Measurements from ENCODE around the gene PF4V1.
"Not testable (repeated sequence)": the region's sequence is repeated elsewhere in the genome, so short reads cannot be mapped to it uniquely, and the experiment has no call there.

Gene PF4V1

DNA sequence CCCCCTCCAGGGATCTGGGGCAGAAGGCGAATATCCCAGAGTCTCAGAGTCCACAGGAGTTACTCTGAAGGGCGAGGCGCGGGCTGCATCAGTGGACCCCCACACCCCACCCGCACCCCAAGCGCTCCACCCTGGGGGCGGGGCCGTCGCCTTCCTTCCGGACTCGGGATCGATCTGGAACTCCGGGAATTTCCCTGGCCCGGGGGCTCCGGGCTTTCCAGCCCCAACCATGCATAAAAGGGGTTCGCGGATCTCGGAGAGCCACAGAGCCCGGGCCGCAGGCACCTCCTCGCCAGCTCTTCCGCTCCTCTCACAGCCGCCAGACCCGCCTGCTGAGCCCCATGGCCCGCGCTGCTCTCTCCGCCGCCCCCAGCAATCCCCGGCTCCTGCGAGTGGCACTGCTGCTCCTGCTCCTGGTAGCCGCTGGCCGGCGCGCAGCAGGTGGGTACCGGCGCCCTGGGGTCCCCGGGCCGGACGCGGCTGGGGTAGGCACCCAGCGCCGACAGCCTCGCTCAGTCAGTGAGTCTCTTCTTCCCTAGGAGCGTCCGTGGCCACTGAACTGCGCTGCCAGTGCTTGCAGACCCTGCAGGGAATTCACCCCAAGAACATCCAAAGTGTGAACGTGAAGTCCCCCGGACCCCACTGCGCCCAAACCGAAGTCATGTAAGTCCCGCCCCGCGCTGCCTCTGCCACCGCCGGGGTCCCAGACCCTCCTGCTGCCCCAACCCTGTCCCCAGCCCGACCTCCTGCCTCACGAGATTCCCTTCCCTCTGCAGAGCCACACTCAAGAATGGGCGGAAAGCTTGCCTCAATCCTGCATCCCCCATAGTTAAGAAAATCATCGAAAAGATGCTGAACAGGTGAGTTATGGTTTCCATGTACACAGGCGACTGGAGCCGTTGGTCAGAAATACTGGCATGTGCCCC, 16.3 kb downstream of the PF4V1 start, which contains the start of gene CXCL1:
Gene CXCL1 (plus strand): TSS at position 264 of the 926 bp plus-strand sequence. CDS start 78 bp downstream, at position 342.
- in situ Hi-C loops (cut with HindIII; ENCODE audit: low sequenced_read_pairs) = no loop called here

DNA sequence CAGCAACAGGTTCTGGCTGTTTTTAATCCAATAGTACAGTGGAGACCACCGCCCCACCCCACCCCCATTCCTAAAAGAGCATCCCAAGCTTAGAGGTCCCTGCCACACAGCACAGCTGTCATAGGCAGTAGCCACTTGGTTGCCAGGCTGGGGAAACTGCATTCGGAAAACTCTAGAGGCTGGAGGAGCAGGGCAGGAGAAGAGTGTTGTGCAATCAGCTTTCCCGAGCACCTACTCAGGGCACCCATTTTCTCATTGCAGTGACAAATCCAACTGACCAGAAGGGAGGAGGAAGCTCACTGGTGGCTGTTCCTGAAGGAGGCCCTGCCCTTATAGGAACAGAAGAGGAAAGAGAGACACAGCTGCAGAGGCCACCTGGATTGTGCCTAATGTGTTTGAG, 17.2 kb downstream of the PF4V1 start:
- in situ Hi-C loops (cut with HindIII; ENCODE audit: low sequenced_read_pairs) = no loop called here

DNA sequence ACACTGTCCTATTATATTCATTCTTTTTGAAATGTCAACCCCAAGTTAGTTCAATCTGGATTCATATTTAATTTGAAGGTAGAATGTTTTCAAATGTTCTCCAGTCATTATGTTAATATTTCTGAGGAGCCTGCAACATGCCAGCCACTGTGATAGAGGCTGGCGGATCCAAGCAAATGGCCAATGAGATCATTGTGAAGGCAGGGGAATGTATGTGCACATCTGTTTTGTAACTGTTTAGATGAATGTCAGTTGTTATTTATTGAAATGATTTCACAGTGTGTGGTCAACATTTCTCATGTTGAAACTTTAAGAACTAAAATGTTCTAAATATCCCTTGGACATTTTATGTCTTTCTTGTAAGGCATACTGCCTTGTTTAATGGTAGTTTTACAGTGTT, 17.7 kb downstream of the PF4V1 start:
- in situ Hi-C loops (cut with HindIII; ENCODE audit: low sequenced_read_pairs) = no loop called here

DNA sequence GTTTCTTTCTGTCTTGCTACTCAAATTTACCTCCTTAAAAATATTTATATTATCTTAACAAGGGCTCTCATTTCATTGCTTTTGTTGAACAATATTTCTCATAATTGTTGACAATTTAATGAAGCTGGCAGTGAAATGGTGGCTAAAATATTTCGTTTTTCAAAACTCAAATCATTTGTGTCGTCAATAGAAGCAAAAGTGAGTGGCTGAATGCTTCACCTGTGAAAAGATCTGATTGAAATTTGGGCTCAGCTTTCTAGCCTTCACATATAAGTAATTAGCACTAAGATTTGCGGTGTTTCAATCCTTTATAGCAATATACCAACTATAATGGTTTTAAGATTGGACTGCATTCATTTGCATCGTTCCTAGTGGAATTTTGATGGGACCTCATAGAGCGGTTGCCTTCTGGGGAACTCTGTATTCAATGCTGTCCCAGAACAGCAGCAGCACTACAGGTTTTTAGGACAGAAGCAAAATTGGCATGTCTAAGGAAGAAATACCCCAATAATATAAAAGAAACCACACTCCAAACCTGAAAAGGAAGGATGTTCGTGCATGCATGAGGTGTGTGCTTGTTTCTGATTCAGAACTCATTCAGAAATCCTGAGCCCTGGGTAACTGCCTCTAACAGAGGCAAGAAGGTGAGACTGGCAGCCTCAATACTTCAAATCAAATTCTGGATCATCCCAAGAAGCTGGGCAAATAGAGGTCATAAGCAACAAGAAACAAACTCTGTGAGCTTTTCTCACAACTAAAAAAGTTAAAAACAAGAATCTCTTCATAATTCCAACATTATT, 18.6 kb downstream of the PF4V1 start:
- in situ Hi-C loops (cut with HindIII; ENCODE audit: low sequenced_read_pairs) = no loop called here

DNA sequence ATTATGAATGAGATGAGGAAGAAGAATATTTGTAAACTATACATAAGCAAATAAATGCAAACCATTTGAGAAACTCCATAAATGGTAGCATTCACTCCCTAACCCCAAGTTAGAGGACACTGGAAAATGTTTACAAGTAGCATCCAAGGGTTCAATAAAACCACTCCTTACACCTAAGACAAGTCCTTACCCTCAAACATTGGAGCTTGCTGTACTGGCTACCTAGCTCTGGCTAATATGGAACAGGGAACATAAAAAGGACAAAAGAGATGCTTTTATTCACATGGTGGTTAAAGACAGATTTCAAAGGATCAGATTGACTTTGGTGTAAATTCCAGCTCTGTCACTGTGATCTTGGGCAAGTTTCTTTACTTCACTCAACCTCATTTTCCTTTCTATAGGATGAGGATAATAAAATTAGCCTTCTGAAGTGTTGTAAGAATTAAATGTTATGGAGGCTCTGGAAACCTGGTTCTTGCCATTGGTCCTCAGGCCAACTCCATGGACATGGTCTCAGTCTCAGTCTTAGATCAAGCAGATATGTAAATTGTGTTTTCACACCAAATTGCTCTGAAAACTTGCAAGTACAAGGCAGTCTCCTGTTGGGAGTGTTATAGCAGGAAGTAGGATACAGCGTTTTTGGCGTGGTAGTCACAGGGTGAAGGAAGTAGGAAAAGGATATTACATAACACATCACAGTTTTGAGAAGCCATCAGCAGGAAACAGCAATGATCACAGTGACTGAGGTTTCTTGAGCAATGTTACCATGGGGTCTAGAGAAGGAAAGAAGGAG, 19.4 kb downstream of the PF4V1 start:
- in situ Hi-C loops (cut with HindIII; ENCODE audit: low sequenced_read_pairs) = no loop called here

DNA sequence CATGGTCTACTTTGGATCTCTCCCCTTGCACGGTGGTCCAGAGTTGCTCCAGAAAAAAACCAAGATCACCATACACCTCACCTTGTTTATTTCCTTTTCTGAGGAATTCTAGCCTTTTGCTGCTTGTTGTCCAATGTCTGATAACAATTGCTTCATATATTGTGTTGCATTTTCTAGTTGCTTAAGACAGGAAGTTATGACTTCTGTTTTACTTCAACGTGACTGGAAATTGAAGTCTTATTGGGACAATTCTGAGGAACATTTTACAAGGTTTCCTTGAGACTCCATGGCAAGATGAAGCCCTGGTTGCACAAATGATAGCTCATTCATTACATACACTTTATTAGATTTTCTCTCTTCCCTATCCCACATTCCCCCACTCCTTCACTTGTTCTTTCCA, 21.3 kb downstream of the PF4V1 start:
- in situ Hi-C loops (cut with HindIII; ENCODE audit: low sequenced_read_pairs) = no loop called here

DNA sequence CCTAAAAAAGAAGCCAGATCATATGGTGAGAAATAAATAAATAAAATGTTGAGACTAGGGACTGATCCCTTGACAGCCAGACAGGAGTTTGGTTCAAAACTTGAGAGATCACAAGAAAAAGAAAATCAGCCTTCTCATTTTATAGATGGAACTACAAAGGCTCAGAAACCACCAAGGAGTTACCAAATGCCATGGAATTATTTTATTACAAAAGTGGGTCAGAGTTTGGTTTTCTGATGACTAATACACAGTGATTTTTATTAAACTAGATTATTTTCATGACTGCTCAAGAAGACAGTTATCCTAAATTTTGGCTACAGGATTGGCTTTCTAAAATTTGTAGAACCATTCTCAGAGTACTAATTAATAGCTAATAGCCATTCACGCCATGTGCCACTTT, 22.3 kb downstream of the PF4V1 start:
- in situ Hi-C loops (cut with HindIII; ENCODE audit: low sequenced_read_pairs) = no loop called here

DNA sequence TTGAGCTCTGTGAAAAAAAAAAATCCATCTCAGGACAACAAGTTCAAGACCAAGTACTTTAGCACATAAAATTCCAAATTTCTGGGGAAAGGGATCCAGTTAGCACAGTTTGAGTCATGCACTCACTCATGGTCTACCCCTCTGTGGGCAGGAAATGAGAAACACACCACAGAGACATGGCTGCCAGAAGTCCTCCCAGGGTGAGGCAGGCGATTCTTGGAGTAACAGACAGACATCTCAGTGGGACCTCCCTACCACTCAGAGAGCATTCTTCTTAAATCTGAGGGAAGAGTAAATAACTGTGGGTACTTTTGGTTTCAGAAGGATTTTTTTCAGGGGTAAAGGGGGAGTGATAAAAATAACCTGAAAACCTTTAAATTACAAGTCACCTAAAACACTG, 30.2 kb downstream of the PF4V1 start:
- in situ Hi-C loops (cut with HindIII; ENCODE audit: low sequenced_read_pairs) = no loop called here

DNA sequence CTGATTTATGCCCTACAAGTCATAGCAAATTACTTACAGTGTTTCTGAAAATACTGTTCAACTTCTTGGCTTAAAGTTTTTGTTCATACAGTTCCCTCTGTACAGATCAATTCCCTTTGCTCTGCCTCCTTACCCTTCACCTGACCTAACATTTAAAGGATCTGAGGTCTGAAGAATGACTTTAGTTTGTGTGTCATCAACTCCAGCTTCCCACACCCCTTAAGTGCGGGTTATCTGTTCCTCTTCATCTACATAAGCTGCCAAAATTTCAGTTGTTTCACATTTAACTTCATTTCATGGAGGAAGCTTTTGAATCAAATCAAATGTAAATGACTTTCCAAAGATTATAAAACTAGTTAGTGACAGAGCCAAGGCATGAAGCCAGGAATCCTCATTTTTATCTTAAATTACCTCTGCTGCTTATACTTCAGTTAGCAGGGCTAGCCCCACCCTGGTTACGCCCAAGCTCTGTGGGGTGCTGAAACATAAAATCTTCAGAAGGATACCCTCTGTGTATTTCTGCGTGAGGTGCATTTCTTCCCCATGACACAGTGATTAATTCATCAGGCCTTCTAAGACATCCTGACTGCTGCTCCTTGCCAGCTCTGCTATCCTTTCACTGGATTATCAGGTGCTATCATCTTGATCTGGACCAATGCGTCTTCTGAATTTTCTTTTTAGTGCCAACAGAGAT, 32.6 kb downstream of the PF4V1 start:
- in situ Hi-C loops (cut with HindIII; ENCODE audit: low sequenced_read_pairs) = no loop called here

DNA sequence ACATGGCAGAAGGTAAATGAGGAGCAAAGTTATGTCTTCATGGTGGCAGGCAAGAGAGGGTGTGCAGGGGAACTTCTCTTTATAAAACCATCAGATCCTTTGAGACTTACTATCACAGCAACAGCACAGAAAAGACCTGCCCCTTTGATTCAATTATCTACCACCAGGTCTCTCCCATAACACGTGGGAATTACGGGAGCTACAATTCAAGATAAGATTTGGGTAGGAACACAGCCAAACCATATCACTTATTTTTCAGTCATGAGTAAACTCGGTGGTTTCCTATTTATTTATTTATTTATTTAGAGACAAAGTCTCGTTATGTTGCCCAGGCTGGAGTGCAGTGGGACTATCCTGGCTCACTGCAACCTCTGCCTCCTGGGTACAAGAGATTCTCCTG, 38.2 kb downstream of the PF4V1 start:
- in situ Hi-C loops (cut with HindIII; ENCODE audit: low sequenced_read_pairs) = no loop called here

DNA sequence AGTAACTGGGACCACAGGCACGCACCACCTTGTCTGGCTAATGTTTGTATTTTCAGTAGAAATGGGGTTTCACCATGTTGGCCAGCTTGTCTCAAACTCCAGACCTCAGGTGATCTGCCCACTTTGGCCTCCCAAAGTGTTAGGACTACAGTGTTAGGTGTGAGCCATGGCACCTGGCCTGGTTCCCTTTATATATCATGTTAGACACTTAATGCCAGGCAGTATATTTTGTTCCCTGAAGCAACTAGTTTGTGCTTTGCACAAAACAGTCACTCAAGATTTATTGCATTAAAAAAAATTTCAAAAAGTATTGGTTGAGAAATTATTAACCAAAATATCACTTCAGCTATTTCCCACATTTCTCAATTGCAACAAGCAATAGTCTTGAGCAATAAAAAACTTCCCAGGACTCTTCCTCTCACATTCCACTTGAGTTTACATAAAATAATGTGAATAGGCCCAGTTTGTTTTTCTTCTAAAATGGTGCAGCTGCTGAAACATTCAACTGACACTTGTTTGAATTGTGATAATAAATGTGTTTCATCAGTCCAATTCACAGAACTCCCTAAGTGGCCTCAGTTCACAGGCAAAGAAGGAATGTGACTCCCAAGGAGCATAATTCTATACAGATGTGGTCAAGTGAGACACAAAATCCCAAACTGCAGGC, 38.8 kb downstream of the PF4V1 start:
- in situ Hi-C loops (cut with HindIII; ENCODE audit: low sequenced_read_pairs) = no loop called here

DNA sequence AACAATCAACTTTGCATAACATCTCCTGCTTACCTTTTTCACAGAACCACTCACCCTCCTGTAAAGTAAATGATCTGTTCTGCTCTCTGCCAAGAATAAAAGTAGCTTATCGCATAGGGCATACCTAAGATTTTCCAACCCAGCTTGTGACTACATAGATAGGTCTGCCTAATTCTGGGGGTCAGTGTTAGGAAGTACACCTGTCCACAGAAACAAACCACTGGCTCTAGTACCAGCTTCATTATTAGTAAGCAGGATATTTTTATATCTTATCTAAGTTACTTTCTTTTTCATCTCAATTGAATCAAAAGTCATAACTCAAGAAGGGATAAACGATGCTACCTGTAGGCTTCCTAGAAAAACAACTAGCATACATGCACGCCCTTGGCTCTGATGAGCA, 39.9 kb downstream of the PF4V1 start:
- in situ Hi-C loops (cut with HindIII; ENCODE audit: low sequenced_read_pairs) = no loop called here

DNA sequence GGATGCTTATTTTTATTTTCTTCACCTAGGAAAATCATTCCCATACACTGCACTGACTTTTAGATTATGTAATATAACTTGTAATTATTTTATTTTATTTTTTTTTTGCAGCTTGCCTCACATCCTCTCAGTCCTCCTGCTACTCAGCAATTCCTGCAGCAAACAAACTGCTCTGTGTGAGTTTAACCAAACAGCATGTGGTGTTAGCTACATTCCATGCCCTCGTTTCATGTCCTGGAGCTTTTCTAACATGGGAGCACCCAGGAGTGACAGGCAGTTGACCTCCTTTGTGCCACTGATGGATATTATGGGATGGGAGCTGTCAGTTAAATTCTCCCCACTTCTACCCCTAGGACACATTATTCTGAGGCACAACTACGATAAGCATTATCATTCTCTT, 40.9 kb downstream of the PF4V1 start:
- in situ Hi-C loops (cut with HindIII; ENCODE audit: low sequenced_read_pairs) = no loop called here

DNA sequence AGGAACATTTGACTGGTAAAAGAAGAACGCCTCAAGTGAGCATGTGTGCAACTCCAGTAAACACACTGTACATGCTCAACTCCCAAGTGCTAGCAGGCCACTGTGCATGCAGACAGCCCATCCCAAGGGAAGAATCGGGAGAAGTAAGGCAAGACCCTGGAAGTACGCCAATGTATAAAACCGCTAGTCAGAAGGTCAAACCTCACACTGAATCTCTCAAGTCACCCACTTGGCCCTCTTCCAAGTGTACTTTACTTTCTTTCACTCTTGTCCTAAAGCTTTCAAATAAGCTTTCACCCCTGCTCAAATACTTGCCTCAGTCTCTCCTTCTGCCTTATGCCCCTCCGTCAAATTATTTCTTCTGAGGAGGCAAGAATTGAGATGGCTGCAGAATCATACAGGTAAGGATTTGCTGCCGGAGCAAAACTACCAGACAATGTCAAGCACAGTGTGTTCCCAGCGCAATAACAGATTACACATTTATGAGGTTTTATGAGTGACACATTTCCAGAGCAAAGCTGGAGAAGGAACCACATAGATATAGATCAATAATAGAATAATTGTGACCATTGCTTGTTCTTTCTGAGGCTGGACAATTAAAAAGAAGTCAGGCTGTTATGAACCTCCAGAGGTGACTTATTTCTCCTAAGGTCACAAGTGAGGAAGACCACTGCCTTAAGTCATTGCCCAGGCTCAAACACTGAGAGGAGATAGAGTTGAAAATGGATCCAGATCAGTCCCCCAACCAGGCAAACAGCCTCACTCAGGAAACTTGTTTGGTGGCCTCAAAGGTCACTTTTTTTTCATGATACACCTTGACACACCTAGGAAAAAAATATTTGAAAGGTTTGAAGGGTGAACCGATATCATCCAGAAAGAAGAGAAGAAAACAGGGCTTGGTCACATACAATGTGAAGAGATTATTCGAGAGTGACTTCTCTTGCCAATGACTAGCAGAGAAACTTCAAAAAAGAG, 42.4 kb downstream of the PF4V1 start:
- in situ Hi-C loops (cut with HindIII; ENCODE audit: low sequenced_read_pairs) = no loop called here

DNA sequence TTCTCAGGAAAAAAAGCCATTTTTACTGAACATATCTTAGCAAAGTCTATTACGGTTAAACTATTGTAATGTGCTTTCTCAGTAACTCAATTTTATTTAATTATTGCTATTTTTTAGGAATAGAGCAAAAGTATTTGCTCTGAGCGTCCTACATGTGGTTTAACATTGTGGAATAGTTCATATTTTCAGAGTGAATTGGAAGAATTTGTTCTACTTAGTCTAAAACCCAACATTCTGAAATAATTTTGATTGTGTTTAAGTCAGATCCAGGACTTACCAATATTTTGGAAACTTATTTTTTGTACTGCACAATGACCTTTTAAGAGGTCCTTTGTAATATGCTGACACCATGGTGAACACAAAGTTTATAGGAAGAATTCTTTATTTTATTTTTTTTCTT, 43.3 kb downstream of the PF4V1 start:
- in situ Hi-C loops (cut with HindIII; ENCODE audit: low sequenced_read_pairs) = no loop called here

DNA sequence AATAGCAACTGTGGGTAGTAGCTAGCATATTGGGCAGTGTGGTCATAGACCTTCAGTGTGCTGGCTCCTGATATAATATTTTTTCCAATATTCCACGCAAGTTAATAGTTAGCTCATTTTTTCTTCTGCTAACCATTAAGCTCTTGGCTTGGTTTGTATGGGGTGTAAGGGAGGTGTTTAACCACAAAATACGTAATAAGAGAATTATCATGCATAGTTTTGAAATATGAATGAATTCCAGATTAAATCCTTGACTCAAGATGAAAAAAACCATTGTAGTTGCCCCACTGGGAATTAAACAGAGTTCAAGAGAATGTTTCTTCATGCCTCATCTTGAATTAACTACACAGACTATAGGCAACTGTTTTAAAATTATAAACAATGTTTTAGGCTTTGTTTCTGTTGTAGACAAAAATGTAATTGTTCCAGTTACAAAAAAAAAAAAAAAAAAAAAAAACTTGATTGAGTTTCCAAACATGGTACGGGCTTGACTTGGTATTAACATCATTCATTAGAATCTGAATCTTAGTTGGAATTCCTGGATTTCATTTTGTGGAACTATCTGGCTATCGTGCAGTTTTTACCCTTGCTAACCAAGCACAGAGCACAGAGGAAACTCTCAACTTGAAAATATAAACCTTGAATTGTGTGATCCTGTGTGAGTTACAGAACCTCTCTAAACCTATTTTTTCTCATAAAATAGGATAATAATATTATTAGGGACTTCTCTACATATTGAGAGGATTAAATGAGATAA, 44.5 kb downstream of the PF4V1 start:
- in situ Hi-C loops (cut with HindIII; ENCODE audit: low sequenced_read_pairs) = no loop called here

DNA sequence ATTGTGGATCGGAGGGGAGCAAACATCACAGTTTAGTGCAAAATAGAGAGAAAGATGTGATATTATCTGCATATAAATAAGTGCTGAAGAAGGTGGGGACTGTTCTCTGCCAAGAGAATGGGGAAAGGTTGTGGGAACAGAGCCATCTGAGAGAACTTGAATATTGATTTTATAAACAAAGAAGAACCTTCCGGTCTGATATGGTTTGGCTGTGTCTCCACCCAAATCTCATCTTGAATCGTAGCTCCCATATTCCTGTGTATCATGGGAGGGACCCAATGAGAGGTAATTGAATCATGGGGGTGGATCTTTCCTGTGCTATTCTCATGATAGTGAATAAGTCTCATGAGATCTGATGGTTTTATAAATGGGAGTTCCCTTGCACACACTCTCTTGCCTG, 46.2 kb downstream of the PF4V1 start:
- in situ Hi-C loops (cut with HindIII; ENCODE audit: low sequenced_read_pairs) = not testable (repeated sequence)

DNA sequence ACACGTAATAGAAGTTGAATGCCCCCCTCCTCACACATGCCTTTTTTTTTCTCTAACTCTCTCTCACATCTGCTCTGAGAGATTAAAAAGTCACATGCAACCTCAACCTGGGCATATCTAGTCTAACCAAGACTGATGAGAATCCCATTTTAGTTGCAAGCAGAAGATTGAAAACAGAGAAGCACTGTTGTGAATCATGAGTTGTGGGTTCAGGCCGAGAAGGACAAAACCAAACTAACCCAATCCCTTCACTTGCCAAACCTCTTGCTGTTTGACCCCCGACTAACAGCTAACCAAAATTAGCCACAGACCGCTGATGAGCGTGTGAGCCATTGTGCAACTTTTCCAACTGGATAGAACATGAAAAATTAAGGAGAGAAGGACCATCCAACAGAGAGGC, 47.9 kb downstream of the PF4V1 start:
- in situ Hi-C loops (cut with HindIII; ENCODE audit: low sequenced_read_pairs) = no loop called here
